Epidermal melanocyte (primary cell): ENCODE measurements around the gene FHAD1.

ENCODE experiments used
- DNase-seq: peaks from one replicate; pipeline ENCODE4 v3.0.0; 2011; ENCODE audit warnings: low spot score; ENCODE audit not compliant: insufficient read length

Gene FHAD1

GRCh38 chr1:15344380-15344779 is 97.4 kb downstream of the FHAD1 start:
- DNase-seq, result no peak

DNA sequence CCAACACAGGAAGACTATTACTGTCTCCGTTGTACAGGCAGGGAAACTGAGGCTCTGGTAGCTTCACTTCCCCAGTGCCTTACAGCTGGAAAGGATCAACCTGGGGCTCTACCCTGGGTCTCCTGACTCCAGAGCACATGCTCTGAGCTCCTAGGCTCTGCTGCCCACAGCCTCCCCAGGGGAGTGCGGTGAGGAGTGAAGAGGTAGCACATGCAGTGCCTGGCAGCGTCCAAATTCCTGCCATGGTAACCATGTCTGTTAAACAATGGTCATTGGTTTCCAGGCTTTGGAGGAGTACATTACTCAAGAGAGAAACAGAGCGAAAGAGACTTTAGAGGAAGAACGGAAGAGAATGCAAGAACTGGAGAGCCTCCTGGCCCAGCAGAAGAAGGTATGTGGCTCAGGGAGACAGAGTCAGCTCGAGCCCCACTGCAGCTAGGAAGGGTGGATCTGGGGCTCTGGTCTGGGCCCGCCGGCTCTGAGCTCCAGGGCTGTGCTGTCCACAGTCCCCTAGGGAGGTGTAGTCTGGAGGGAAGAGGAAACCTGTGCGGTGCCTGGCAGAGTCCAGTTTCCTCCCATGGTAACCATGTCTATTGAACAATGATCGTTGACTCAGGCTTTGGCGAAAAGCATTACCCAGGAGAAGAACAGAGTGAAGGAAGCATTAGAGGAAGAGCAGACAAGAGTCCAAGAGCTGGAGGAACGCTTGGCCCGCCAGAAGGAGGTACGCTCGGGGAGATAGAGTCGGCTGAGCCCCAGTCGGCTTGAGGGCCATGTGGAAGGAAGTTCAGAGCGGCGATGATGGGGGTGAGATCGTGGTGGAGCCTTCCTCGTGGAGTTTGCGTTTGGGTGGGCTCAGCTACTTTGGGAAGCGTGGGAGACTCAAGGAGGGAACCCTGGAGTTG is 98.0 kb downstream of the FHAD1 start:
- no peak for DNase-seq

DNA sequence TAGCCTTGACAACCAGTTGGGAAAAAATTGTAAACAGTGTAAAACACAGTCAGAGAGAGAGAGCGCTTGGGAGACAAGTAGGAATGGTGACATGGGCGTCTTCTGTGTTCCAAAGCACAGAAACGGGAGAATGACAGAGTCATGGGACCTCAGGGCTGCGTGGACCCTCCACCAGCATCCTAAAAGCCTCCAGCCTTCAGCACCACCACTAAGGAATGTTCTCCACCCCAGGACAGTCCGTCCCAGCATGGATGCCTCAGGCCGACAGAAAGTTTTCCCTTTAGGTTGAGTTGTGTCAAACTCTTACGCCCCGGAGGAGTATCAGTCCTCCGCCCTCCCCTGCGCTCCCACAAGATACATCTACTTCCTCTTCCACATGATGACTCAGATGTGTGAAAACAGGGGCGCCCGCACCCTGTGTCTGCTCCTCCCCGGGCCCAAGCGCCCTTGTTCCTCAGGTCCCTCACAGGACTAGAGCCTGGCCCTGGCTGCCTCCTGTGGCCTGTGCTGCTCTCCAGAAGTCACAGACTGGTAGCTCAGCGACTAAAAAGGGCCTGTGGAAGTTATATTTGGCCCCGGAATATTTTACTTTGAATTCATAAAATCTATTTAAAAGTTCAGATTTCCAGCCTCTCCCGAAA is 98.8 kb downstream of the FHAD1 start:
- no peak for DNase-seq

GRCh38 chr1:15346346-15347030 is 99.5 kb downstream of the FHAD1 start:
- DNase-seq, result no peak

- no peak for DNase-seq
Observed at GRCh38 chr1:15347182-15347581, 100.2 kb downstream of the FHAD1 start.

DNA sequence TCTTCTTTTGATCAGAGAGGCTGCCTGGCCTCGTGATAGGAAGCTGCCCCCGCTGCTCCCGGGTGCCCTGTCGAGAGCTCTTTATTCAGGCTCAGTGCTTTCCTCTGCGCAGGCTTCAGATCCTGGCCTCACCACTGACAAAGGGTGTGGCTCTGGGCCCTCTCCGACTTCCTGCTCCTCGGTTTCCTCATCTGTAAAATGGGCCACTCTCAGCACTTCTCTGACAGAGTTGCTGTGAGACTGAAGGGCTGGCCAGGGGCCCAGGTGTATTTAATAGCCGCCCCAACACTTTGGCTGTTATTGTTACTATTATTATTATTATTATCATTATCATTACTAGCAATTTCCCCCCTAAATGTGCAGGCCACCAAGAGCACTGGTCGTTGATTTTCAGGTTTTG is 101.6 kb downstream of the FHAD1 start:
- DNase-seq, result no peak

- no peak for DNase-seq
Observed at GRCh38 chr1:15349133-15349532, 102.1 kb downstream of the FHAD1 start.

DNA sequence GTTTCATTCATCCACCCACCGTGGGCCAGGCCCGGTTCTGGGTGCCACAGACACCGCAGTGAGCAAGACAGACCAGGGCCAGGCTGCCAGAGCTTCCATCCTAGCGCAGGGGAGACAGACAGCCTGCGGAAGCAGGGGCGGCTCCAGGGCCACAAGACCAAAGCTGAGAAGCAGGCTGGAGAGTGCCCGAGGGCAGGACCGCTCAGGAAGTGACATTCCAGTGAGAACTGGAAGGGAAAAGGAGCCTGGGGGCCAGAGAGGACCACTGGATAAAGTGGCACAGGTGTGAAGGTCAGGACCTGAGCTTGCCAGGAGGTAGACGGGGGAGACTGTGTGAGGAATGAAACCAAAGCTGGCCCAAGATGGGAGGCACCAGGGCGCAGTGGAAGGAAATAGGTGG is 103.1 kb downstream of the FHAD1 start:
- DNase-seq, result no peak

GRCh38 chr1:15350551-15351200 is 103.7 kb downstream of the FHAD1 start:
- DNase-seq, result no peak

DNA sequence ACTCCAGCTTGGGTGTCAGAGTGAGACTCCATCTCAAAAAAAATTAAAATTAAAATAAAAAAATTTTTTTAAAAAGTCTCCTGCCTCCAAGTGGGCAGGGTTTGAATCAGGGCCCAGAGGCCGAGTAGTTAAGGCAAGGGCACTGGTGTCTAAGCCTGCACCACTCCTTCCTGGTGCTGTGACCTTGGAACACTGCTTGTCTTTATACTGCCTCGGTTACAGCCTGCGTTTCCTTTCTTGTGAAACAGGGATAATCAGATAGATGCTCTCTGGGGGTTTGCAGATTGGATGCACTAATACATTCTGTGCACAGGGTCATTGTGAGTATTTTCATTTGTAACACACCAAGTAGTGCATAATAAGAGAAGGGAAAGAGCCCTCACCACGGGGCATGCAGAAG is 104.3 kb downstream of the FHAD1 start:
- DNase-seq, result no peak

GRCh38 chr1:15352128-15352957 is 105.3 kb downstream of the FHAD1 start:
- DNase-seq, result no peak

DNA sequence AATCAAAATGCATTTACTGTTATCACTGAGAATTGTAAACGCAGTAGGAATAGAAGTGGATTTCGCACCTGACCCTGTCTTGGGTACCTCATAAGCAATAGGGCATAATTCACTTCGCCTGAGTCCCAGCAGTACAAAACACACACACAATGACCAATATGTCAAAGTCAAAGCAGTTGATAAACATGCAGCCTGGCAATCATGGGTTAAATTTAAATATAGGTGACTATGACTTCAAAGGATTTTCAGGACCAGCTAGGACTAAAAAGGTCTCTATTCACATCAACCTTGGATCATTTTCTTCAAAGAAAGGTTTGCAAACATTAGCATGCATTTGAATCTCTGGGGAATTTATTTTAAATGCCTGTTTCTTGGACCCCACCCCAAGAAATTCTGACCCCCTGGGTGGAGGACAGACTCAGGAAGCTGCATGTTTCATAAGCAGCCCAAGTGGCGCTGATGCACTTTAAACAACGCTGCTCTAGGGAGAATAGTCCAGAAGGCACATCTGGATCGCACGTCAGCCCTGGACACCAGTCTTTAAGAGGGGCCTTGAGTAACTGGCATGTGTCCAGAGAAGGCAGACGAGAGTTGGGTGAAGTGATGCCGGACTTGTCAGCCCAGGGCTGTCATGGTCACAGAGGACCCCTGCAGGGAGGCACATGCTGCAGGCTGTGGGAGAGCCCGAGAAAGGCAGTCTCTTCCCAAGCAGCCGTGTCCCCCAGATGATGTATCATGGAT is 107.0 kb downstream of the FHAD1 start:
- no peak for DNase-seq

GRCh38 chr1:15354580-15354965 is 107.5 kb downstream of the FHAD1 start:
- DNase-seq, result no peak

DNA sequence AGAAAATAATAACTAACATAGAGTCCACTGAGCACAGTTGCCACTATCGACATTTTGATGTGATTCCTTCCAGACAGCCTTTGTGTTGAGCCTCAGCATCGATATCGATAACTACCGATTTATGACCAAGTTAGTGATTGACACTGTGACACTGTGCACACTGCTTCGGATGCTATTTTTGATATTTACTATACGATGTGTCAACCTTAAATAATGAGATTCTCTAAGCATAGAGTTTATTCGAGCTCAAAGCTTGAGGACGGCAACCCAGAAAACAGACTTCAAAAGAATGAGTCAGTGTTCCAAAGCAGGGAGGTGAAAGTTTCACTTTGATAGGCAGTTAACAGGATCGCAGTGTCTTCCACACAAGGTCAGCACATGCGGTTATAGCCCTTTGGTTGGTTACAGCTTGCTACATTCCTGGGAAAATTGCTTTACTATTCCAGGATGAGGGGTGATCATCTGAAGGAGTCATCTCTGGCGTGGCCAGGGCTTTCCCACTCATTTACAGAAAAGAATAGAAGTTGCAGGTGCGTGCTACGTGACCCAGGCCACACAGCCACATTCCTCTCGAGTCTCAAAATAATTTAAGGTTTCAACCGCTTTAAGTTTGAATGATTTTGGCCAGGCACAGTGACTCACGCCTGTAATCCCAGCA is 109.1 kb downstream of the FHAD1 start:
- DNase-seq, result no peak

GRCh38 chr1:15357612-15358207 is 110.7 kb downstream of the FHAD1 start:
- no peak for DNase-seq

DNA sequence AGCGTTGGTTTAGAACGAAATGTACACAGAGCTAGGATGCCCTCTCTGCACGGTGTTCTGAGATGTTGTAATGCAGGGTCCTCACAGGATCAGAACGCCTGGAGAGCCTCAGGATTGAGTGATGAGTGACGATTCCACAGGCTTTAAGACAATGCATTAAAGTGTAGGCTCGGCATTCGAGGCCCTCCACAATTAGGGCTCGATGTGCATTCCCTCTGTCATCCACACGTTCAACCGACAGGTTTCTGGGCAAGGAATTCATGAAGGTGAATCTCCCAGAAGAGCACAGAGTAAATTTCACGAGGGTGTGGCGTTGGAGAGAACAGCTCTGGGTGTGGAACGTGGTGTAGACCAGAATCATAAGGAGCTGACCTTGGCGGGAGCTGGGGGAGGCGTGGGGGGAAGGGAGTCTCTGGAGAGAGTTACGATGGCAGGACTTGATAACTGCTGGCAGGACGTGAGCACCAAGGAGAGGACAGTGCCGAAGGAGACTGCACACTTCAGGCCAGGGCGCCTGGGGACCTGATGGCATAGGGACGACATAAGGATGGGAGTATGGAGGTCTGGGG is 111.6 kb downstream of the FHAD1 start:
- DNase-seq, result no peak

GRCh38 chr1:15360700-15361099 is 113.7 kb downstream of the FHAD1 start:
- DNase-seq, result no peak

DNA sequence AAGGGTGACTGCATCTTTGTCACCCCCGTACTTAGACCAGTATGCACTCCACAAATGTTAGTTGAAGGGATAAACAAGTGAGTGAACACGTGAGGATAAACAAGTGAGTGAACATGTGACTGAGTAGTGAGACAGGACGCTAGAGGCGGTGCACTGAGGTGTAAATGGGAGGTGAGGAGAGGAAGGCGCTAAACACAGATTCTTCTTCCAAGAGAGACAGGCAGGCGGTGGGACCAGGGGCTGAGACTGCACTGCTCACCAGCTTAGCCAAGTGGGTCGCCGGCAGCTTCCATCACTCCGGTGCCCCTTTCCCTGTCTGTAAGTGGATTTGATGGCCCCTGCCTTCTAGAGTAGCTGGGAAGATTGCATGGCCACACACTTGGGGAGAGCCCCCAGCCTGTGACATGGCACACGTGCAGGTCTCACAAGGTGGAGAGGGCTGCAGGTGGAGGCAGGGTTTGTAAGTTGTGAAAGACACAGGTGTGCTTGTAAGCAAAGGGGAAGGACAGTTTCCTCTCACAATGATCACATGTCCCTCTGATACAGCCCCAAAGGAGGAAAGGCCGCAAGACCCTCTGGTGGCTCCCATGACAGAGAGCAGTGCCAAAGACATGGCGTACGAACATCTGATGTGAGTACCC is 115.2 kb downstream of the FHAD1 start:
- no peak for DNase-seq
